ENCODE data around the gene SEPTIN8. TPM values are rescaled to one million over a fixed set of nuclear protein-coding genes. Genes with fewer than 3 reads are reported as not detected.
A peak's percentile ranks its signal among the peaks of the same experiment; 100 is the strongest.

SEPTIN8 gene
- total RNA-seq, 1 donor from 2014 or later: 97.5 TPM

DNA sequence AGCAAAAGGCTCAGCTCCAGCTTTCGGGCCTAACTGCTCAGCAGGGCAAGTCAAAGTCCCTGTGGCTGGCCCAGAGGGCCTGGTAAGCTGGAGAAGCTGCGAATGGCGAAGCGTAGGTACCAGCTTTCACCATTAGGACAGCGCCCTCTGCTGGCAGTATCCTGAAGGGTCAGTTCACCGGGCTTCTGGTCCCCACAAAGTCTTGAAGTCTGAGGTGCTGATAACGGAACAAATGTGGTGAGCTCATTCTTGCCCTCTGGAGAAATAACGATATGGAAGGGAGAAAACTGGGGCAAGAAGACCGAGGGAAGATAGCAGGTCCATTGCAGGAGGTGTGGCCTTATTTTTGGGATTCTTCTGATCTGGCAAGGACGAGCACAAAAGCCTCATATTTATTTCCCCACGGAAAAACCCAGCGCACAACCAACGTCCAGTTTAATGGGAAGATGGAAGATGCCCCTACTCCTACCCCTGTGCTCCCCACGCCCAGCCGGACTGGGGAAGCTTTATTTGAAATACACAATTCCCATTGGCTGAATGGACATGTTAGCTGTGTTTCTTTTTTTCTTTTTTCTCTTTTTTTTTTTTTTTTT is 43.2 kb upstream of the SEPTIN8 start:
- Mint-ChIP-seq H3K4me1 (ENCODE audit: low read depth, unreplicated experiment) (peaks cover 5% of the 10 kb centered on the region), H3K9me3 (ENCODE audit: unreplicated experiment) (no peaks in the 10 kb centered on the region), H3K27ac (ENCODE audit: unreplicated experiment) (no peak overlapping the region), H3K4me3 (ENCODE audit: unreplicated experiment) (no peak overlapping the region), H3K27me3 (ENCODE audit: low read depth, unreplicated experiment) (peaks cover 9% of the 10 kb centered on the region), H3K36me3 (ENCODE audit: low read depth, unreplicated experiment) (peaks cover 6% of the 10 kb centered on the region)
- Histone ChIP-seq H3K9me3 (ENCODE audit: insufficient read depth, low read depth, low read length) (no peaks in the 10 kb centered on the region), H3K4me3 (ENCODE audit: insufficient read depth, low read depth, low read length) (no peak overlapping the region), H3K79me2 (ENCODE audit: insufficient read depth, low read length) (no peaks in the 10 kb centered on the region), H3K36me3 (ENCODE audit: insufficient read depth, low read length) (no peaks in the 10 kb centered on the region), H4K20me1 (ENCODE audit: insufficient read depth, low read length) (no peaks in the 10 kb centered on the region), H3K27ac (ENCODE audit: low read depth, low read length) (no peak overlapping the region), H3K27me3 (ENCODE audit: insufficient read depth, low read length) (no peaks in the 10 kb centered on the region), H2AFZ (ENCODE audit: low read depth, low read length) (peak overlapping the region; percentile 74), H3K4me2 (ENCODE audit: low read length) (peak overlapping the region; percentile 74), H3K4me1 (ENCODE audit: insufficient read depth, low read length) (peaks cover 7% of the 10 kb centered on the region), H3K9ac (ENCODE audit: low read length) (no peak overlapping the region)
- peak; percentile 49 for FAIRE-seq
- TF ChIP-seq, protein P1, sequence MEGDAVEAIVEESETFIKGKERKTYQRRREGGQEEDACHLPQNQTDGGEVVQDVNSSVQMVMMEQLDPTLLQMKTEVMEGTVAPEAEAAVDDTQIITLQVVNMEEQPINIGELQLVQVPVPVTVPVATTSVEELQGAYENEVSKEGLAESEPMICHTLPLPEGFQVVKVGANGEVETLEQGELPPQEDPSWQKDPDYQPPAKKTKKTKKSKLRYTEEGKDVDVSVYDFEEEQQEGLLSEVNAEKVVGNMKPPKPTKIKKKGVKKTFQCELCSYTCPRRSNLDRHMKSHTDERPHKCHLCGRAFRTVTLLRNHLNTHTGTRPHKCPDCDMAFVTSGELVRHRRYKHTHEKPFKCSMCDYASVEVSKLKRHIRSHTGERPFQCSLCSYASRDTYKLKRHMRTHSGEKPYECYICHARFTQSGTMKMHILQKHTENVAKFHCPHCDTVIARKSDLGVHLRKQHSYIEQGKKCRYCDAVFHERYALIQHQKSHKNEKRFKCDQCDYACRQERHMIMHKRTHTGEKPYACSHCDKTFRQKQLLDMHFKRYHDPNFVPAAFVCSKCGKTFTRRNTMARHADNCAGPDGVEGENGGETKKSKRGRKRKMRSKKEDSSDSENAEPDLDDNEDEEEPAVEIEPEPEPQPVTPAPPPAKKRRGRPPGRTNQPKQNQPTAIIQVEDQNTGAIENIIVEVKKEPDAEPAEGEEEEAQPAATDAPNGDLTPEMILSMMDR (IDR thresholded peaks at IDR 0.05; ENCODE audit: insufficient read depth, low read depth, low read length): peak; percentile 87
- no peak for TF ChIP-seq EZH2 (IDR thresholded peaks at IDR 0.05; ENCODE audit: insufficient read depth, low read length)
- DNase-seq (ENCODE audit: low read depth): peak; percentile 77

DNA sequence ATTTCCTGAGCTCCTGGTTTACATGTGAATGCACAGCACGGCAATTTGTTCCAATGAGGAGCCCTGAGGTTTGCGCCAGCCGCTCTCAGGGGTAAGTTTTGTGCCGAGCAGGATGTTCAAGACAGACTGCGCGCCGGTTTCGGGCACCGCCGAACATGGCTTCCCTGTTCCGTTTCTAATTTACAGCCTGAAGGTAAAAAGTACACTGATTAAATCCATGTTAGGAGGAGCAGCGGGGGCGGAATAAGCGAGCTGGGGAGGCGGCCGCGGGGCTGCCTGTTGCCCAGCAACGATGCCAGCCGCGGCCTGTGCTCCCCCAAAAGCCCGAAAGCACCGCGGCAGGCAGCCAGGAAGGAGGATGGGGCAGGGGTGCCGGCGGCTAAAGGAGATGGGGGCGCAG is 42.4 kb upstream of the SEPTIN8 start:
- Mint-ChIP-seq H3K27ac (ENCODE audit: unreplicated experiment) (peak overlapping the region; percentile 34), H3K27me3 (ENCODE audit: low read depth, unreplicated experiment) (peaks cover 12% of the 10 kb centered on the region), H3K4me3 (ENCODE audit: unreplicated experiment) (no peak overlapping the region), H3K36me3 (ENCODE audit: low read depth, unreplicated experiment) (peaks cover 3% of the 10 kb centered on the region), H3K4me1 (ENCODE audit: low read depth, unreplicated experiment) (peaks cover 8% of the 10 kb centered on the region), H3K9me3 (ENCODE audit: unreplicated experiment) (no peaks in the 10 kb centered on the region)
- Histone ChIP-seq H2AFZ (ENCODE audit: low read depth, low read length) (peak overlapping the region; percentile 74), H3K27ac (ENCODE audit: low read depth, low read length) (no peak overlapping the region), H4K20me1 (ENCODE audit: insufficient read depth, low read length) (no peaks in the 10 kb centered on the region), H3K36me3 (ENCODE audit: insufficient read depth, low read length) (no peaks in the 10 kb centered on the region), H3K9ac (ENCODE audit: low read length) (no peak overlapping the region), H3K4me2 (ENCODE audit: low read length) (peak overlapping the region; percentile 74), H3K27me3 (ENCODE audit: insufficient read depth, low read length) (no peaks in the 10 kb centered on the region), H3K79me2 (ENCODE audit: insufficient read depth, low read length) (no peaks in the 10 kb centered on the region), H3K9me3 (ENCODE audit: insufficient read depth, low read depth, low read length) (no peaks in the 10 kb centered on the region), H3K4me3 (ENCODE audit: insufficient read depth, low read depth, low read length) (peak overlapping the region; percentile 21), H3K4me1 (ENCODE audit: insufficient read depth, low read length) (peaks cover 7% of the 10 kb centered on the region)
- no peak for DNase-seq (ENCODE audit: low read depth)
- TF ChIP-seq EZH2 (IDR thresholded peaks at IDR 0.05; ENCODE audit: insufficient read depth, low read length): no peak
- TF ChIP-seq, protein P1 (IDR thresholded peaks at IDR 0.05; ENCODE audit: insufficient read depth, low read depth, low read length): no peak
- FAIRE-seq: no peak

DNA sequence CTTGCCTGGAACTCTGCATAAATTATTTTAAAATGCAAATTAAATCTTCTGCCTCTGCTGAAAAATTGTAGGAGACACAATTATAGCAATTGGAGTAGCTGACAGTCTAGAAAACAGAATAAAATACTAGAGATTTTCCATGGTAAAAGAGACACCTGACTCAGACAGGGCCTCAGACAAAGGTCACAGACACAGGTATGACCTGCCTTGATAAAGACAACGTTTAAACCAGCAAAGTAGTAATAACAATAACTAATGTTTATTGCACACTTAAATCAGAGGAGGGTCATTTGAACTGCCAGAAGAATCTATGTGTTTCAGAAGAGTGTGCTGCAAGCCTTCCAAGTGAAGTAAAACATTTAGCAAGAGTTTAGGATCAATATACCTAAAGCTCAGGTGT is 40.0 kb upstream of the SEPTIN8 start:
- no peaks in the 10 kb centered on the region for H3K9me3 Mint-ChIP-seq (ENCODE audit: unreplicated experiment)
- TF ChIP-seq, protein P1 (IDR thresholded peaks at IDR 0.05; ENCODE audit: insufficient read depth, low read depth, low read length): no peak
- TF ChIP-seq EZH2 (IDR thresholded peaks at IDR 0.05; ENCODE audit: insufficient read depth, low read length): no peak
- H4K20me1 ChIP-seq (ENCODE audit: insufficient read depth, low read length): no peaks in the 10 kb centered on the region
- no peak overlapping the region for H3K27ac Mint-ChIP-seq (ENCODE audit: unreplicated experiment)
- H3K9me3 ChIP-seq (ENCODE audit: insufficient read depth, low read depth, low read length): no peaks in the 10 kb centered on the region
- H3K36me3 ChIP-seq (ENCODE audit: insufficient read depth, low read length): no peaks in the 10 kb centered on the region
- H3K27ac ChIP-seq (ENCODE audit: low read depth, low read length): no peak overlapping the region
- no peaks in the 10 kb centered on the region for H3K79me2 ChIP-seq (ENCODE audit: insufficient read depth, low read length)
- FAIRE-seq: no peak
- H3K36me3 Mint-ChIP-seq (ENCODE audit: low read depth, unreplicated experiment): no peaks in the 10 kb centered on the region
- H3K27me3 Mint-ChIP-seq (ENCODE audit: low read depth, unreplicated experiment): peaks cover 23% of the 10 kb centered on the region
- peaks cover 10% of the 10 kb centered on the region for H3K4me1 ChIP-seq (ENCODE audit: insufficient read depth, low read length)
- H3K4me3 Mint-ChIP-seq (ENCODE audit: unreplicated experiment): no peak overlapping the region
- no peak overlapping the region for H3K4me3 ChIP-seq (ENCODE audit: insufficient read depth, low read depth, low read length)
- peaks cover 14% of the 10 kb centered on the region for H3K27me3 ChIP-seq (ENCODE audit: insufficient read depth, low read length)
- H3K4me2 ChIP-seq (ENCODE audit: low read length): no peak overlapping the region
- H3K9ac ChIP-seq (ENCODE audit: low read length): no peak overlapping the region
- H2AFZ ChIP-seq (ENCODE audit: low read depth, low read length): no peak overlapping the region
- no peak for DNase-seq (ENCODE audit: low read depth)
- peaks cover 6% of the 10 kb centered on the region for H3K4me1 Mint-ChIP-seq (ENCODE audit: low read depth, unreplicated experiment)
